Pancreas (tissue), 10 donors: ENCODE results near the gene DCC. TPM values are rescaled to one million over a fixed set of nuclear protein-coding genes. Genes with fewer than 3 reads are reported as not detected.

ENCODE experiments used
- ATAC-seq, 4 donors: fragments of 200-7000 bp; cut with Tn5 transposase; one replicate each; pipeline versions ENCODE4 v1.8.0 to v1.9.1; 2020; ENCODE audit warnings: mild to moderate bottlenecking in 4 of 4, moderate library complexity in 4 of 4
- DNase-seq, 6 donors: peaks; one replicate each; pipeline ENCODE4 v3.0.0-alpha.2; 2020
- FAIRE-seq: peaks from 2 replicates; lab custom pipeline; 2012; peaks lifted over from hg19 to GRCh38; lab: Jason Lieb, UNC
- H3K27ac ChIP-seq, 4 donors: fragments of 200-600 bp; sonication (generic); 1 replicate in 3 of 4; 2 replicates in 1 of 4; pipeline versions ENCODE4 v1.5.0 to v1.8.0; 2020
- H3K27me3 ChIP-seq, 4 donors: fragments of 200-600 bp; one replicate each; pipeline ENCODE4 v1.8.0; 2021
- H3K36me3 ChIP-seq, 3 donors: fragments of 200-600 bp; sonication (generic) in 1 of 3; one replicate each; pipeline versions ENCODE4 v1.5.0 to v1.8.0; 2020 to 2021
- H3K4me1 ChIP-seq, 3 donors: fragments of 200-600 bp; one replicate each; pipeline ENCODE4 v1.8.0; 2021
- H3K4me3 ChIP-seq, 4 donors: fragments of 200-600 bp; sonication (generic) in 2 of 4; one replicate each; pipeline versions ENCODE4 v1.5.0 to v1.8.0; 2020 to 2021
- H3K9me3 ChIP-seq, 4 donors: fragments of 200-600 bp; one replicate each; pipeline ENCODE4 v1.8.0; 2021
- WGBS, 2 donors: extraction: QIAGEN DNeasy Blood & Tissue Kit; methylation state at CpG; one replicate each; pipeline ENCODE4 v1.1.7; 2013; 5-methylcytosine and 5-hydroxymethylcytosine counted together
- intact Hi-C, 3 donors: fragments of 100-400 bp; cut with DNase I; formaldehyde crosslinking; loops; one replicate each; pipeline versions ENCODE4 v1.11.1 to v1.14.2; 2022
- polyA plus RNA-seq, 2 donors: library from polyadenylated mRNA; stranded (reverse); fragments of 200-250 nt; gene quantifications; one replicate each; pipeline ENCODE4 v1.2.3, GENCODE V29; 2013
- total RNA-seq, 6 donors: library from RNA; stranded (reverse); fragmentation: NEBNext Ultra II Directional in 4 of 6; extraction: Animal tissue kit (Norgen Biotek cat#: 25700) in 4 of 6; gene quantifications; one replicate each; pipeline versions ENCODE4 v1.2.1 to v1.2.4, GENCODE V29; 2021 to 2023
- TF ChIP-seq, protein P1 (sequence below), 4 donors: fragments of 200-600 bp; sonication (generic) in 3 of 4; IDR thresholded peaks; one replicate each; pipeline versions ENCODE4 v1.5.0 to v1.8.0; 2021; ENCODE audit warnings: antibody characterized with exemption in 4 of 4
- donor health status: healthy with polysubstance abuse.
- donor health status: DM: no; HTN: no; CAD: no; lungs with moderate emphysema.
- donor health status: DM: no; HTN: no; CAD: no.
- donor health status: control.
- donor health status: control.
- donor health status: Bipolar disorder and iron deficiency.
- donor health status: DM: yes; HTN: yes; CAD: no.
- donor health status: DM: no; HTN: no; CAD: no.
- donor health status: DM: no; HTN: no; CAD: no.
- donor health status: DM: yes; HTN: yes; CAD: no.

The DCC gene
- total and polyA plus RNA-seq, 8 donors: 0.18 to 0.44 (median 0.28) TPM; not detected in 1

DNA sequence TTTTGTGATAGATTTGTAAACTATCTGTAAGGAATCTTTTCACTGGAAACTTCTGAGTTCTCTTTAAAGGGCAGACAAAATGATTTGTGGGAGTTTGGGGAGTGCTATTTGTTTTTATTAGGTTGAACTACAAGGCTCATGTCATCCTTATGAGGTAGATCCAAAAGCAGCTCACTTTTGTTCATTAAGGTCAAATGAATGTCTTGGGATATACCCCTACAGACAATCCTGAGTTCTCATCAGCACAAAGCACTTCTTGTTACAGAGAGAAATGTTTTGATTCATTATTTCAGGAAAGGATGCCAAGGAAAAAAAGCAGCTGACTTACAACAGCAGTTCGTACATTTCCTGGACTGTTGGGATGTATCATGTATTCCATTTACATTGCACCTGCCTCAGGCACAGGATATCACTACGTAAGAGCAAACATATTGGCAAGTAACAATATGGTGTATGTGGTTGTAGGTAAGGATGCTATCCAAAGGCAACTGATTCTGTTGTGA lies 68.9 kb downstream of the DCC start:
- no peaks in the 10 kb centered on the region for H3K36me3 ChIP-seq
- H3K27me3 ChIP-seq: no peaks in the 10 kb centered on the region
- DNase-seq (no peak), ATAC-seq (no peak), FAIRE-seq (no peak)
- WGBS, 2 donors: 73 to 77% methylated on average over 2 of the region's 2 CpGs
- no peaks in the 10 kb centered on the region for H3K9me3 ChIP-seq
- no peaks in the 10 kb centered on the region for H3K4me1 ChIP-seq
- no peak overlapping the region for H3K27ac ChIP-seq
- TF ChIP-seq, protein P1, sequence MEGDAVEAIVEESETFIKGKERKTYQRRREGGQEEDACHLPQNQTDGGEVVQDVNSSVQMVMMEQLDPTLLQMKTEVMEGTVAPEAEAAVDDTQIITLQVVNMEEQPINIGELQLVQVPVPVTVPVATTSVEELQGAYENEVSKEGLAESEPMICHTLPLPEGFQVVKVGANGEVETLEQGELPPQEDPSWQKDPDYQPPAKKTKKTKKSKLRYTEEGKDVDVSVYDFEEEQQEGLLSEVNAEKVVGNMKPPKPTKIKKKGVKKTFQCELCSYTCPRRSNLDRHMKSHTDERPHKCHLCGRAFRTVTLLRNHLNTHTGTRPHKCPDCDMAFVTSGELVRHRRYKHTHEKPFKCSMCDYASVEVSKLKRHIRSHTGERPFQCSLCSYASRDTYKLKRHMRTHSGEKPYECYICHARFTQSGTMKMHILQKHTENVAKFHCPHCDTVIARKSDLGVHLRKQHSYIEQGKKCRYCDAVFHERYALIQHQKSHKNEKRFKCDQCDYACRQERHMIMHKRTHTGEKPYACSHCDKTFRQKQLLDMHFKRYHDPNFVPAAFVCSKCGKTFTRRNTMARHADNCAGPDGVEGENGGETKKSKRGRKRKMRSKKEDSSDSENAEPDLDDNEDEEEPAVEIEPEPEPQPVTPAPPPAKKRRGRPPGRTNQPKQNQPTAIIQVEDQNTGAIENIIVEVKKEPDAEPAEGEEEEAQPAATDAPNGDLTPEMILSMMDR (IDR thresholded peaks at IDR 0.05): no peak
- intact Hi-C loops: no loop called here
- no peak overlapping the region for H3K4me3 ChIP-seq

DNA sequence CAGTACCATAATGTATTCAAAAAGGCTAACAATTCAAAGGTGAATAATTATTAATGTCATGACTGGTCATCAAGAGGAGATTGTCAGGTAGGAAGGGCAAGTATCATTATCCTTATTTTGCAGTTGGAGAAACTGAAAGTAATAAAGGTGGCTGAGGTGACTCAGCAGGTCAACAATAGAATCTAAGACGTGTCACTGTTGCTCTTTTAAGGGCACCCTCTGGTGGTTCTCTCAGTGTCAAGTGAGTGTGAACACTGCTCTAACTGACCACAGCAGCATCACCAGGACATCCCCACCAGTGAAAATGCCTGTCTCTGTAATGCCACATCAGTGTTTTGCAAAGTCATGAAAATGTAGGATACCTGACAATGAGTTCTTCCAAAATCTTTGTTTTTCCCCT lies 69.7 kb downstream of the DCC start:
- H3K36me3 ChIP-seq: no peaks in the 10 kb centered on the region
- 28 to 32% methylated on average over 1 of the region's 1 CpG for WGBS, 2 donors
- intact Hi-C loops: no loop called here
- ATAC-seq (peak in 1 of 4 donors; percentile 70), DNase-seq (no peak), FAIRE-seq (no peak)
- H3K27me3 ChIP-seq: no peaks in the 10 kb centered on the region
- TF ChIP-seq, protein P1 (IDR thresholded peaks at IDR 0.05): no peak
- no peak overlapping the region for H3K27ac ChIP-seq
- no peaks in the 10 kb centered on the region for H3K9me3 ChIP-seq
- no peaks in the 10 kb centered on the region for H3K4me1 ChIP-seq
- no peak overlapping the region for H3K4me3 ChIP-seq

DNA sequence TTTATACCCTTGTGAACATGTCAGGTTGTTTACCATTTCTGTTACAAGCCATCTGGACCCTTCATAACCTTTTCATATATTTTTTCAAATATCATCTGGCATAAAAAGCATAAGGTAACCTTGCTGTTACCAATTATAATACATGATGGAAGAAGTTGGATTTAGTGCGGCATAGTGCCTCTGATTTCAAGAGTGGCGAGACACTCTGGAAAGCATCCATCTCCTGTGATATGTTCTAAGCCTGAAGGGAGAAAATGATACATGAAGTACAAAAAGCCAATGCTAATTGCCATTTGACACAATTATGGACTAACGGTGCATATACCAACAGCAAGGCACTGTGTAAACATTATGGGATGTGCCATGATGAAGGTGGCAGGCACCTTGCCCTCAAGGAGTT lies 75.1 kb downstream of the DCC start:
- no peaks in the 10 kb centered on the region for H3K27me3 ChIP-seq
- ATAC-seq (no peak), DNase-seq (no peak), FAIRE-seq (no peak)
- no peaks in the 10 kb centered on the region for H3K9me3 ChIP-seq
- no peaks in the 10 kb centered on the region for H3K4me1 ChIP-seq
- H3K27ac ChIP-seq: no peak overlapping the region
- intact Hi-C loops: no loop called here
- WGBS, 2 donors: 90 to 92% methylated on average over 3 of the region's 3 CpGs
- H3K4me3 ChIP-seq: no peak overlapping the region
- TF ChIP-seq, protein P1 (IDR thresholded peaks at IDR 0.05): no peak
- no peaks in the 10 kb centered on the region for H3K36me3 ChIP-seq

DNA sequence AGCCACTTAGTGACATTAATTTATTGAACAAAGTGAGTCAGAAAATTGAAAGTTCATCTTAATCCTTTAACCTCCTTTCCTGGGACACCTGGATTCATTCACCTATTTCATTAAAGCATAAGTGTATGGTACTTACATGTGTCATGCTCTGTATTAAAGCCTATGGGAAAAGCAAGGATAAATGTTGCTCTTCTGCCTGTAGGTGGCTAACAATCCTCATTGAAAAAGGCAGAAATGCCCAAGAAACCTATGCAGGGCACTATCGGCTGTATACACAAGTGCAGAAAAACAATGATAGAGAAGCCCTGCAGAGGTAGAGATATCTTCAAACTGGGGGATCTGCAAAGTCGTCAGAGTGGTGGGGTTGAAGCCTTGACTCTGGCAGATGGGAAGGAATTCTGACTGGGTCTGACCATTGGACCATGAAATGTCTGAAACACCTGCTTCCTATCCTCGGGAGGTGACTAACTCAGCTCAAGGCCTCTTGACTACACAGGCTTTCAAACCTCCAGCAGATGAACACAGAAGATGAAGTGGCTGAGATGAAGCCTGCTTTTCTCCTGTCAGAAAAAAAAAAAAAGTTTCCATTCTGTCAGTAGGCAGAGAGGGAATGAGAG lies 83.1 kb downstream of the DCC start:
- no peaks in the 10 kb centered on the region for H3K9me3 ChIP-seq
- DNase-seq: no peak
- FAIRE-seq: no peak
- peaks cover 0 to 6% (median 0%) of the 10 kb centered on the region in 3 donors for H3K4me1 ChIP-seq
- H3K27ac ChIP-seq: no peak overlapping the region
- intact Hi-C loops: no loop called here
- H3K27me3 ChIP-seq: no peaks in the 10 kb centered on the region
- no peaks in the 10 kb centered on the region for H3K36me3 ChIP-seq
- H3K4me3 ChIP-seq: no peak overlapping the region
- 28 to 31% methylated on average over 3 of the region's 3 CpGs for WGBS, 2 donors
- peak in 3 of 4 donors; percentile 30 to 60 (median 51) for ATAC-seq
- TF ChIP-seq, protein P1 (IDR thresholded peaks at IDR 0.05): no peak

DNA sequence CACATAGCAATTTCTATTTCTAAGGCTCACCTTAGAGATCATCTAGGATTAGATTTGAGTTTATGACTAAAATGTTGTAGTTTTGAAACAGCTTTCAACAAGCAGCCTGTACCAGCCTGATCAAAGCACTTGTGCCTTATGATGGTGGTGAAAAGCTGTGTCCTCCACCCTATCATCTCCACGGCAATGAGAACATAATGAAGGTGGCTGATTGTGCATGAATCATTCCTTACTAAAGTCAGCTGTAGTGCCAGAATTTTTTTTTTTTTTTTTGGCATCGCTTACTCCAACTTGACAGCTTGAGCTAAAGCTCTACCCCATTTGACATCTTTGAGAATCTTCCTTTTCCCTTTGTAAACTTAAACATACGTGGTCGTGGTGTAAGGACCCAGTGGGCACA lies 86.0 kb downstream of the DCC start:
- H3K4me1 ChIP-seq: peaks cover 0 to 6% (median 0%) of the 10 kb centered on the region in 3 donors
- DNase-seq: no peak
- no peak overlapping the region for H3K4me3 ChIP-seq
- H3K27ac ChIP-seq: no peak overlapping the region
- TF ChIP-seq, protein P1 (IDR thresholded peaks at IDR 0.05): no peak
- intact Hi-C loops: no loop called here
- H3K27me3 ChIP-seq: no peaks in the 10 kb centered on the region
- WGBS, 2 donors: 57 to 58% methylated on average over 4 of the region's 4 CpGs
- FAIRE-seq: no peak
- H3K36me3 ChIP-seq: no peaks in the 10 kb centered on the region
- ATAC-seq: peak in 1 of 4 donors; percentile 49
- no peaks in the 10 kb centered on the region for H3K9me3 ChIP-seq
